HEK293 (cell line): ENCODE measurements around the gene PIP5K1B.

Source experiments
- ATF2 ChIP-seq: fragments of 450-650 bp; formaldehyde crosslinking; IDR thresholded peaks from 2 replicates; pipeline ENCODE4 v1.5.1; 2016; ENCODE audit warnings: missing biosample characterization, missing genetic modification characterization, low read depth
- CTCF ChIP-seq: fragments of 450-650 bp; formaldehyde crosslinking; IDR thresholded peaks from 2 replicates; pipeline ENCODE4 v1.5.1; 2016; ENCODE audit warnings: missing biosample characterization, missing genetic modification characterization
- ZNF521 ChIP-seq: fragments of 450-650 bp; formaldehyde crosslinking; IDR thresholded peaks from 2 replicates; pipeline ENCODE4 v1.5.1; 2017; ENCODE audit warnings: missing biosample characterization, mild to moderate bottlenecking, missing genetic modification characterization

- TF ChIP-seq ATF2 (tag by site-specific recombination) = no peak
- no peak for TF ChIP-seq ZNF521
- no peak for TF ChIP-seq CTCF
These were observed 33.3 kb downstream of the PIP5K1B start for GRCh38 chr9:68738358-68738757.
